H1 (cell line): Measurements from ENCODE around the gene SPDYE1. TPM values are rescaled to one million over a fixed set of nuclear protein-coding genes. Genes with fewer than 3 reads are reported as not detected.

Experiments used
- CTCF ChIA-PET: fragments of 300-600 bp; sonication (Branson Sonifier 250); formaldehyde crosslinking; loops from one replicate; lab custom pipeline; 2021; ENCODE audit not compliant: partially characterized antibody; lab: Charles Lee
- POLR2A ChIA-PET: fragments of 300-600 bp; sonication (Branson Sonifier 250); formaldehyde crosslinking; loops from one replicate; lab custom pipeline; 2021; ENCODE audit warnings: inconsistent platforms; ENCODE audit not compliant: partially characterized antibody; lab: Charles Lee
- DNase-seq, 2 experiments: peaks; one replicate each; pipeline versions ENCODE4 v3.0.0 to v3.0.0-alpha.2; 2010 to 2022; ENCODE audit warnings: low spot score in 2 of 2, low read depth in 1 of 2, mixed read lengths in 1 of 2
- FAIRE-seq: peaks from 2 replicates; lab custom pipeline; 2011; peaks lifted over from hg19 to GRCh38; lab: Jason Lieb, UNC
- H2AFZ ChIP-seq: 2 replicates; pipeline ENCODE4 v1.8.1; 2012; ENCODE audit warnings: low read length, inconsistent platforms
- H2AK5ac ChIP-seq: 2 replicates; pipeline ENCODE4 v1.6.1; 2013; ENCODE audit warnings: low read depth, low read length
- H2BK120ac ChIP-seq: replicated peaks from 2 replicates; pipeline ENCODE3; 2013; ENCODE audit warnings: low read depth, low read length, inconsistent platforms
- H2BK12ac ChIP-seq: 2 replicates; pipeline ENCODE4 v1.6.1; 2013; ENCODE audit warnings: low read depth, low read length
- H2BK15ac ChIP-seq: 2 replicates; pipeline ENCODE4 v1.6.1; 2013; ENCODE audit warnings: low read length
- H2BK20ac ChIP-seq: 2 replicates; pipeline ENCODE4 v1.6.1; 2013; ENCODE audit warnings: low read length
- H2BK5ac ChIP-seq: 2 replicates; pipeline ENCODE4 v1.6.1; 2013; ENCODE audit warnings: low read depth, low read length
- H3K14ac ChIP-seq: 2 replicates; pipeline ENCODE4 v1.6.1; 2013; ENCODE audit warnings: inconsistent platforms; ENCODE audit not compliant: insufficient read length
- H3K18ac ChIP-seq: 2 replicates; pipeline ENCODE4 v1.6.1; 2013; ENCODE audit warnings: low read length; ENCODE audit errors: extremely low read depth
- H3K23ac ChIP-seq: 2 replicates; pipeline ENCODE4 v1.6.1; 2013; ENCODE audit warnings: inconsistent platforms; ENCODE audit not compliant: insufficient read length
- H3K23me2 ChIP-seq: 2 replicates; pipeline ENCODE4 v1.6.1; 2013; ENCODE audit warnings: low read depth, low read length
- H3K27ac ChIP-seq: 2 replicates; pipeline ENCODE4 v1.6.1; 2011; ENCODE audit warnings: low read depth, low read length, inconsistent platforms
- H3K27me3 ChIP-seq, 4 experiments: replicated peaks in 1 of 4; 1 replicate in 1 of 4; 2 replicates in 3 of 4; pipeline versions ENCODE4 v1.6.1 to v1.8.1; 2011 to 2013; ENCODE audit warnings: low read length in 3 of 4, mild to moderate bottlenecking in 3 of 4, inconsistent platforms in 2 of 4, mixed read lengths in 2 of 4, moderate library complexity in 1 of 4; ENCODE audit not compliant: control insufficient read depth in 3 of 4, insufficient read depth in 3 of 4; ENCODE audit errors: extremely low read depth in 1 of 4
- H3K36me3 ChIP-seq, 4 experiments: 2 replicates each; pipeline versions ENCODE4 v1.6.1 to v1.8.1; 2011 to 2013; ENCODE audit warnings: mild to moderate bottlenecking in 4 of 4, low read length in 3 of 4, moderate library complexity in 2 of 4, control low read depth in 1 of 4, inconsistent platforms in 1 of 4; ENCODE audit not compliant: insufficient read depth in 4 of 4, control insufficient read depth in 2 of 4
- H3K4ac ChIP-seq: replicated peaks from 2 replicates; pipeline ENCODE3; 2013; ENCODE audit warnings: low read length, low read depth, mixed read lengths, inconsistent platforms; ENCODE audit not compliant: insufficient read length
- H3K4me1 ChIP-seq, 4 experiments: replicated peaks in 1 of 4; 1 replicate in 1 of 4; 2 replicates in 3 of 4; pipeline versions ENCODE4 v1.6.1 to v1.8.1; 2011 to 2013; ENCODE audit warnings: low read length in 3 of 4, inconsistent platforms in 2 of 4, mixed read lengths in 1 of 4; ENCODE audit not compliant: insufficient read depth in 4 of 4, control insufficient read depth in 3 of 4
- H3K4me2 ChIP-seq, 2 experiments: 2 replicates each; pipeline versions ENCODE4 v1.6.1 to v1.8.1; 2011 to 2013; ENCODE audit warnings: low read depth in 2 of 2, low read length in 2 of 2, control low read depth in 1 of 2, inconsistent platforms in 1 of 2, mild to moderate bottlenecking in 1 of 2; ENCODE audit not compliant: insufficient read depth in 1 of 2
- H3K4me3 ChIP-seq, 4 experiments: fragments of 200-600, 300-600 bp in 1 of 4; sonication (generic), shearing (Covaris generic), sonication (Bioruptor Twin) in 1 of 4; 2 replicates each; pipeline versions ENCODE4 v1.5.1 to v1.8.1; 2011 to 2016; ENCODE audit warnings: low read length in 4 of 4, low read depth in 3 of 4, control low read depth in 2 of 4, inconsistent platforms in 2 of 4, mild to moderate bottlenecking in 2 of 4, mixed read lengths in 1 of 4, moderate library complexity in 1 of 4; ENCODE audit not compliant: insufficient read depth in 2 of 4; ENCODE audit errors: extremely low read depth in 1 of 4
- H3K56ac ChIP-seq: replicated peaks from 2 replicates; pipeline ENCODE3; 2013; ENCODE audit warnings: low read depth, mild to moderate bottlenecking, mixed read lengths, low read length, inconsistent platforms; ENCODE audit not compliant: insufficient read length
- H3K79me1 ChIP-seq: 2 replicates; pipeline ENCODE4 v1.6.1; 2013; ENCODE audit warnings: low read depth, low read length, control low read depth
- H3K79me2 ChIP-seq, 2 experiments: 2 replicates each; pipeline versions ENCODE4 v1.6.1 to v1.8.1; 2012 to 2013; ENCODE audit warnings: low read length in 2 of 2, mild to moderate bottlenecking in 2 of 2, inconsistent platforms in 1 of 2; ENCODE audit not compliant: insufficient read depth in 2 of 2, control insufficient read depth in 1 of 2
- H3K9ac ChIP-seq, 4 experiments: replicated peaks in 1 of 4; 1 replicate in 1 of 4; 2 replicates in 3 of 4; pipeline versions ENCODE4 v1.6.1 to v1.8.1; 2011 to 2013; ENCODE audit warnings: low read depth in 3 of 4, low read length in 3 of 4, control low read depth in 2 of 4, mild to moderate bottlenecking in 2 of 4, moderate library complexity in 2 of 4, inconsistent platforms in 1 of 4; ENCODE audit errors: extremely low read depth in 1 of 4
- H3K9me3 ChIP-seq, 2 experiments: 2 replicates each; pipeline versions ENCODE4 v1.6.1 to v1.8.1; 2012 to 2013; ENCODE audit warnings: mild to moderate bottlenecking in 2 of 2, moderate library complexity in 2 of 2, control low read depth in 1 of 2, inconsistent platforms in 1 of 2, low read depth in 1 of 2, low read length in 1 of 2, mixed read lengths in 1 of 2; ENCODE audit not compliant: insufficient read depth in 2 of 2
- H4K20me1 ChIP-seq, 2 experiments: replicated peaks in 1 of 2; 2 replicates each; pipeline versions ENCODE3 to v1.8.1; 2011 to 2013; ENCODE audit warnings: inconsistent platforms in 2 of 2, low read length in 2 of 2, mild to moderate bottlenecking in 1 of 2; ENCODE audit not compliant: insufficient read depth in 2 of 2, control insufficient read depth in 1 of 2
- H4K5ac ChIP-seq: 2 replicates; pipeline ENCODE4 v1.6.1; 2013; ENCODE audit warnings: low read length, low read depth, mixed read lengths, inconsistent platforms; ENCODE audit not compliant: insufficient read length
- H4K8ac ChIP-seq: 2 replicates; pipeline ENCODE4 v1.8.0; 2013; ENCODE audit warnings: mild to moderate bottlenecking, moderate library complexity, low read length, inconsistent platforms; ENCODE audit not compliant: insufficient read depth; ENCODE audit errors: extremely low read depth
- H4K91ac ChIP-seq: replicated peaks from 2 replicates; pipeline ENCODE3; 2013; ENCODE audit warnings: low read length, mixed read lengths, inconsistent platforms; ENCODE audit not compliant: insufficient read length
- BACH1 ChIP-seq: IDR thresholded peaks from 2 replicates; pipeline ENCODE4 v1.6.1; 2012; ENCODE audit warnings: low read length, improper control_type of control experiment
- FOSL1 ChIP-seq: IDR thresholded peaks from 2 replicates; pipeline ENCODE4 v1.6.1; 2011; ENCODE audit warnings: mild to moderate bottlenecking, low read depth, low read length, moderate library complexity; ENCODE audit not compliant: insufficient read depth
- JUND ChIP-seq: IDR thresholded peaks from 2 replicates; pipeline ENCODE4 v1.6.1; 2011; ENCODE audit warnings: mild to moderate bottlenecking, improper control_type of control experiment, low read length
- KDM1A ChIP-seq: fragments of 200-600, 300-600 bp; sonication (generic); IDR thresholded peaks from 2 replicates; pipeline ENCODE4 v1.7.1; 2016; ENCODE audit warnings: mild to moderate bottlenecking, low read length, borderline replicate concordance
- KDM5A ChIP-seq: fragments of 200-600 bp; IDR thresholded peaks from 2 replicates; pipeline ENCODE4 v1.7.1; 2012; ENCODE audit warnings: mild to moderate bottlenecking, low read length, inconsistent platforms, mixed read lengths
- TCF12 ChIP-seq: IDR thresholded peaks from 2 replicates; pipeline ENCODE4 v1.6.1; 2011; ENCODE audit warnings: low read depth, mild to moderate bottlenecking, low read length
- WGBS, 2 experiments: shearing (Covaris generic) in 1 of 2; methylation state at CpG; one replicate each; pipeline versions ENCODE4 v1.1.6 to v1.1.7; 2013 to 2015; ENCODE audit warnings: low lambda C conversion rate in 2 of 2, mixed read lengths in 2 of 2, inconsistent platforms in 1 of 2, low coverage in 1 of 2, missing lambda C conversion rate in 1 of 2; ENCODE audit not compliant: insufficient replicate concordance in 2 of 2, insufficient coverage in 1 of 2, insufficient read length in 1 of 2; ENCODE audit errors: extremely low coverage in 1 of 2, missing lambda C conversion rate in 1 of 2; 5-methylcytosine and 5-hydroxymethylcytosine counted together
- polyA plus RNA-seq, 7 experiments: library from polyadenylated mRNA; depleted of rRNA in 3 of 7; stranded (reverse) in 5 of 7; unstranded in 2 of 7; fragments of >200 nt in 5 of 7; fragments of 200-250 nt in 2 of 7; gene quantifications; 1 replicate in 5 of 7; 2 replicates in 1 of 7; 4 replicates in 1 of 7; pipeline versions ENCODE4 v1.2.1 to v1.2.3, GENCODE V29; 2011 to 2013; ENCODE audit warnings: missing spikeins in 2 of 7, mixed read lengths in 2 of 7
- total RNA-seq: library from RNA; stranded (reverse); fragmentation: NEBNext Ultra II Directional; extraction: Animal tissue kit (Norgen Biotek cat#: 25700); gene quantifications from 2 replicates; pipeline ENCODE4 v1.2.1, GENCODE V29; 2021
- TF ChIP-seq, protein P1 (sequence below), 3 experiments: IDR thresholded peaks; 1 replicate in 2 of 3; 2 replicates in 1 of 3; pipeline versions ENCODE4 v1.5.1 to v1.6.1; 2011; ENCODE audit warnings: low read length in 3 of 3, mild to moderate bottlenecking in 3 of 3, inconsistent platforms in 2 of 3, low read depth in 1 of 3, moderate library complexity in 1 of 3; ENCODE audit not compliant: insufficient read depth in 1 of 3; ENCODE audit errors: control extremely low read depth in 1 of 3

Gene SPDYE1
- total and polyA plus RNA-seq, 2 of the 8 experiments (the other 6 are each of a cell fraction or from before 2014, with no cell fraction given) = not detected

DNA sequence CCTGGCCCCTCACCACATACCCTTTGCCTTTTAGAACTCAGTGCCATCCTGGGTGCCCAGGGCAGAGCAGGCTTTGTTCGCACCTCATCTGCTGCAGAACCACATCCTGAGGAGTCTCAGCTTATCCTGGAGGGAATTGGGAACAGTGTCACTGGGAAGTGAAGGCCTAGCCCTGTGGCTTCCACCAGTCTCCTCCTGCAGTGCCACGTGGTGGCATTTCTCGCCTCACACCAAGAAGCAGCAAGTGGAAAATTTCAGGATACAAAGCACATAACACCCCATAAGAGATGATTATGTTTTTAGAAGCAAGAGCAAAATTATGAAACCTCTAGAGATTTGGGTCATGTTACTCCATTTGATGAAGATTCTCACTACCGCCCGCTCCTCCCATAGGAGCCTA is 44.6 kb upstream of the SPDYE1 start:
- no peak overlapping the region for H3K4ac ChIP-seq
- no peak overlapping the region for H4K5ac ChIP-seq
- no peak overlapping the region for H2BK5ac ChIP-seq
- H3K23ac ChIP-seq = no peak overlapping the region
- H2AFZ ChIP-seq = no peak overlapping the region
- no peaks in the 10 kb centered on the region for H3K27me3 ChIP-seq
- H4K91ac ChIP-seq = no peak overlapping the region
- FAIRE-seq (no peak), DNase-seq (no peak)
- H2BK120ac ChIP-seq = no peak overlapping the region
- no peak overlapping the region for H2BK15ac ChIP-seq
- TF ChIP-seq, protein P1, sequence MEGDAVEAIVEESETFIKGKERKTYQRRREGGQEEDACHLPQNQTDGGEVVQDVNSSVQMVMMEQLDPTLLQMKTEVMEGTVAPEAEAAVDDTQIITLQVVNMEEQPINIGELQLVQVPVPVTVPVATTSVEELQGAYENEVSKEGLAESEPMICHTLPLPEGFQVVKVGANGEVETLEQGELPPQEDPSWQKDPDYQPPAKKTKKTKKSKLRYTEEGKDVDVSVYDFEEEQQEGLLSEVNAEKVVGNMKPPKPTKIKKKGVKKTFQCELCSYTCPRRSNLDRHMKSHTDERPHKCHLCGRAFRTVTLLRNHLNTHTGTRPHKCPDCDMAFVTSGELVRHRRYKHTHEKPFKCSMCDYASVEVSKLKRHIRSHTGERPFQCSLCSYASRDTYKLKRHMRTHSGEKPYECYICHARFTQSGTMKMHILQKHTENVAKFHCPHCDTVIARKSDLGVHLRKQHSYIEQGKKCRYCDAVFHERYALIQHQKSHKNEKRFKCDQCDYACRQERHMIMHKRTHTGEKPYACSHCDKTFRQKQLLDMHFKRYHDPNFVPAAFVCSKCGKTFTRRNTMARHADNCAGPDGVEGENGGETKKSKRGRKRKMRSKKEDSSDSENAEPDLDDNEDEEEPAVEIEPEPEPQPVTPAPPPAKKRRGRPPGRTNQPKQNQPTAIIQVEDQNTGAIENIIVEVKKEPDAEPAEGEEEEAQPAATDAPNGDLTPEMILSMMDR (IDR thresholded peaks at IDR 0.05; ENCODE audit: control extremely low read depth in 1 of 3, insufficient read depth in 1 of 3, low read depth in 1 of 3, low read length in 3 of 3) = no peak
- TF ChIP-seq TCF12 (no peak), JUND (no peak), FOSL1 (no peak), KDM5A (no peak), BACH1 (no peak), KDM1A (no peak)
- H2AK5ac ChIP-seq = no peak overlapping the region
- H2BK12ac ChIP-seq = no peak overlapping the region
- WGBS, 2 experiments = 94% methylated on average over 5 of the region's 5 CpGs; no CpG with 5 or more reads in 1 of the 2 experiments
- CTCF ChIA-PET = interaction anchor here (1.1 to 3.3 kb wide), 2 partner anchors 9 to 117 kb away, joined by 3 to 28 read pairs; no protein-coding TSS in a partner anchor
- H3K14ac ChIP-seq = no peak overlapping the region
- no peak overlapping the region for H3K56ac ChIP-seq
- H3K9ac ChIP-seq = no peak overlapping the region
- POLR2A ChIA-PET = no interaction called here
- H3K9me3 ChIP-seq = no peaks in the 10 kb centered on the region
- no peaks in the 10 kb centered on the region for H3K79me2 ChIP-seq
- H3K18ac ChIP-seq = no peak overlapping the region
- H3K4me3 ChIP-seq = no peak overlapping the region
- H4K8ac ChIP-seq = no peak overlapping the region
- H3K4me1 ChIP-seq = no peaks in the 10 kb centered on the region
- no peaks in the 10 kb centered on the region for H3K36me3 ChIP-seq
- H4K20me1 ChIP-seq = no peaks in the 10 kb centered on the region
- no peak overlapping the region for H3K27ac ChIP-seq
- H3K79me1 ChIP-seq = no peaks in the 10 kb centered on the region
- no peaks in the 10 kb centered on the region for H3K23me2 ChIP-seq
- H3K4me2 ChIP-seq = no peak overlapping the region
- no peak overlapping the region for H2BK20ac ChIP-seq
